GM23338 (cell line): ENCODE data around the gene SLC35A5. TPM values are rescaled to one million over a fixed set of nuclear protein-coding genes. Genes with fewer than 3 reads are reported as not detected.

Experiments
- ATAC-seq: fragments of 200-7000 bp; cut with Tn5 transposase; 3 replicates; pipeline ENCODE4 v1.9.1; 2020
- DNase-seq: peaks from one replicate; pipeline ENCODE4 v3.0.0-alpha.2; 2015; ENCODE audit warnings: low spot score
- H2AFZ ChIP-seq: fragments of 200-600 bp; sonication (generic); 2 replicates; pipeline ENCODE4 v1.8.0; 2016; ENCODE audit warnings: antibody characterized with exemption, mild to moderate bottlenecking, moderate library complexity
- H3F3A ChIP-seq: fragments of 200-600 bp; sonication (generic); replicated peaks from 2 replicates; pipeline ENCODE4 v1.8.0; 2017; ENCODE audit warnings: antibody characterized with exemption, mixed run types, low read depth
- H3K27ac ChIP-seq: fragments of 200-600 bp; sonication (generic); 2 replicates; pipeline ENCODE4 v1.6.1; 2016; ENCODE audit warnings: low read depth
- H3K27me3 ChIP-seq: fragments of 200-600 bp; sonication (generic); 2 replicates; pipeline ENCODE4 v1.8.0; 2016; ENCODE audit warnings: mild to moderate bottlenecking, mixed run types, moderate library complexity; ENCODE audit not compliant: insufficient read depth
- H3K36me3 ChIP-seq: fragments of 200-600 bp; sonication (generic); 2 replicates; pipeline ENCODE4 v1.8.0; 2016; ENCODE audit warnings: mild to moderate bottlenecking; ENCODE audit not compliant: insufficient read depth
- H3K4me1 ChIP-seq: fragments of 200-600 bp; sonication (generic); 2 replicates; pipeline ENCODE4 v1.8.0; 2016; ENCODE audit warnings: mild to moderate bottlenecking, moderate library complexity; ENCODE audit not compliant: insufficient read depth
- H3K4me2 ChIP-seq: fragments of 200-600 bp; sonication (generic); 2 replicates; pipeline ENCODE4 v1.7.1; 2017; ENCODE audit warnings: mixed run types
- H3K4me3 ChIP-seq: fragments of 200-600 bp; sonication (generic); 2 replicates; pipeline ENCODE4 v1.6.1; 2016; ENCODE audit warnings: mixed run types
- H3K79me2 ChIP-seq: fragments of 200-600 bp; sonication (generic); replicated peaks from 2 replicates; pipeline ENCODE4 v1.8.0; 2017; ENCODE audit warnings: mild to moderate bottlenecking; ENCODE audit not compliant: insufficient read depth
- H3K9me2 ChIP-seq: fragments of 200-600 bp; sonication (generic); 2 replicates; pipeline ENCODE4 v1.8.0; 2017; ENCODE audit not compliant: insufficient read depth
- H4K20me1 ChIP-seq: fragments of 200-600 bp; sonication (generic); replicated peaks from 2 replicates; pipeline ENCODE4 v1.8.0; 2017; ENCODE audit warnings: mild to moderate bottlenecking; ENCODE audit not compliant: insufficient read depth
- H3K27ac Mint-ChIP-seq: 2 replicates; pipeline ENCODE4 v1.8.0; 2020; ENCODE audit warnings: inconsistent platforms, mild to moderate bottlenecking, moderate library complexity, mixed read lengths
- H3K27me3 Mint-ChIP-seq: 3 replicates; pipeline ENCODE4 v1.8.0; 2022; ENCODE audit warnings: low read depth, mild to moderate bottlenecking, moderate library complexity, mixed read lengths, inconsistent platforms; ENCODE audit not compliant: insufficient read depth, poor library complexity
- H3K36me3 Mint-ChIP-seq: 3 replicates; pipeline ENCODE4 v1.8.0; 2021; ENCODE audit warnings: low read depth, mild to moderate bottlenecking, inconsistent platforms, moderate library complexity, mixed read lengths
- H3K4me1 Mint-ChIP-seq: 3 replicates; pipeline ENCODE4 v1.8.0; 2020; ENCODE audit warnings: mild to moderate bottlenecking, inconsistent platforms, mixed read lengths
- H3K4me3 Mint-ChIP-seq: 3 replicates; pipeline ENCODE4 v1.8.0; 2021; ENCODE audit warnings: moderate library complexity, mild to moderate bottlenecking, inconsistent platforms, mixed read lengths
- H3K9me3 Mint-ChIP-seq: 3 replicates; pipeline ENCODE4 v1.8.0; 2020; ENCODE audit warnings: moderate library complexity, mild to moderate bottlenecking, inconsistent platforms, mixed read lengths
- CREB1 ChIP-seq: fragments of 250-450 bp; sonication (Bioruptor Pico); IDR thresholded peaks from 2 replicates; pipeline ENCODE4 v1.5.0; 2020; ENCODE audit warnings: low read depth, mild to moderate bottlenecking, moderate library complexity
- EZH2 ChIP-seq: fragments of 200-600 bp; sonication (generic); IDR thresholded peaks from one replicate; pipeline ENCODE4 v1.8.0; 2017; ENCODE audit warnings: antibody characterized with exemption, mild to moderate bottlenecking, low read depth; ENCODE audit not compliant: unreplicated experiment
- JUNB ChIP-seq: IDR thresholded peaks from one replicate; pipeline ENCODE4 v1.6.1; 2016; ENCODE audit warnings: antibody characterized with exemption; ENCODE audit not compliant: unreplicated experiment
- NANOG ChIP-seq: IDR thresholded peaks from 2 replicates; pipeline ENCODE4 v1.6.1; 2016; ENCODE audit warnings: antibody characterized with exemption, borderline replicate concordance
- POLR2AphosphoS5 ChIP-seq: IDR thresholded peaks from 2 replicates; pipeline ENCODE4 v1.6.1; 2016; ENCODE audit warnings: antibody characterized with exemption, low read depth
- ZNF331 ChIP-seq: fragments of 250-450 bp; sonication (Bioruptor Pico); IDR thresholded peaks from 2 replicates; pipeline ENCODE4 v1.5.0; 2020; ENCODE audit warnings: low read depth, mild to moderate bottlenecking, moderate library complexity
- polyA plus RNA-seq: library from polyadenylated mRNA; unstranded; fragments of >200 nt; fragmentation: Nextera tagmentation; extraction: Ambion mirVana; gene quantifications from 2 replicates; pipeline ENCODE4 v1.2.1, GENCODE V29; 2016
- total RNA-seq: library from RNA; depleted of rRNA; stranded (reverse); fragments of >200 nt; shearing (Covaris generic); gene quantifications from 2 replicates; pipeline ENCODE4 v1.2.3, GENCODE V29; 2014
- TF ChIP-seq, protein P1 (sequence below): IDR thresholded peaks from one replicate; pipeline ENCODE4 v1.6.1; 2018; ENCODE audit warnings: antibody characterized with exemption; ENCODE audit not compliant: unreplicated experiment
- TF ChIP-seq, protein P2 (sequence below): IDR thresholded peaks from 2 replicates; pipeline ENCODE4 v1.6.1; 2016; ENCODE audit warnings: antibody characterized with exemption

SLC35A5 gene
- total and polyA plus RNA-seq, 2 experiments from 2014 or later, result 19.9 to 40.4 TPM

DNA sequence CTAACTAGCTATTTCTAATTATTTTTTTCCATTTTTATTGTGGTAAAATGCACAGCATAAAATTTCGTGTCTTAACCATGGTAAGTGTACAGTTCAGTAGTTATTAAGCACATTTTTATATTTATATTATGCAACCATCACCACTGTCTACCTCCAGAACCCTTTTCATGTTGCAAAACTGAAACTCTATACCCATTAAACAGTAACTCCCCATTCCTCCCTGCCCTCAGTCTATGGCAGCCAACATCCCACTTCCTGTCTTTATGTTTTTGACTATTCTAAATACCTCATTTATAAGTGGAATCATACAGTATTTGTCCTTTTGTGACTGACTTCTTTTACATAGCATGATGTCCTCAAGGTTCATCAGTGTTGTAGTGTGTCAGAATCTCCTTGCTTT lies 25.5 kb downstream of the SLC35A5 start:
- Mint-ChIP-seq H3K9me3 (no peaks in the 10 kb centered on the region), H3K4me1 (peaks cover 9% of the 10 kb centered on the region; the same call in 2 of the 3 replicates), H3K27me3 (no peaks in the 10 kb centered on the region), H3K36me3 (peaks cover 14% of the 10 kb centered on the region; the same call in 2 of the 3 replicates), H3K4me3 (no peak overlapping the region), H3K27ac (no peak overlapping the region)
- Histone ChIP-seq H3K4me2 (no peak overlapping the region), H4K20me1 (no peaks in the 10 kb centered on the region), H3K4me3 (no peak overlapping the region), H3F3A (no peaks in the 10 kb centered on the region), H3K9me2 (no peaks in the 10 kb centered on the region), H3K36me3 (no peaks in the 10 kb centered on the region), H2AFZ (no peak overlapping the region), H3K79me2 (no peaks in the 10 kb centered on the region), H3K4me1 (peaks cover 13% of the 10 kb centered on the region), H3K27ac (no peak overlapping the region), H3K27me3 (no peaks in the 10 kb centered on the region)
- no peak for ATAC-seq
- no peak for DNase-seq
- TF ChIP-seq EZH2 (no peak), POLR2AphosphoS5 (no peak), CREB1 (CRISPR knock-in tag) (no peak), NANOG (no peak), JUNB (no peak)
- TF ChIP-seq, protein P1, sequence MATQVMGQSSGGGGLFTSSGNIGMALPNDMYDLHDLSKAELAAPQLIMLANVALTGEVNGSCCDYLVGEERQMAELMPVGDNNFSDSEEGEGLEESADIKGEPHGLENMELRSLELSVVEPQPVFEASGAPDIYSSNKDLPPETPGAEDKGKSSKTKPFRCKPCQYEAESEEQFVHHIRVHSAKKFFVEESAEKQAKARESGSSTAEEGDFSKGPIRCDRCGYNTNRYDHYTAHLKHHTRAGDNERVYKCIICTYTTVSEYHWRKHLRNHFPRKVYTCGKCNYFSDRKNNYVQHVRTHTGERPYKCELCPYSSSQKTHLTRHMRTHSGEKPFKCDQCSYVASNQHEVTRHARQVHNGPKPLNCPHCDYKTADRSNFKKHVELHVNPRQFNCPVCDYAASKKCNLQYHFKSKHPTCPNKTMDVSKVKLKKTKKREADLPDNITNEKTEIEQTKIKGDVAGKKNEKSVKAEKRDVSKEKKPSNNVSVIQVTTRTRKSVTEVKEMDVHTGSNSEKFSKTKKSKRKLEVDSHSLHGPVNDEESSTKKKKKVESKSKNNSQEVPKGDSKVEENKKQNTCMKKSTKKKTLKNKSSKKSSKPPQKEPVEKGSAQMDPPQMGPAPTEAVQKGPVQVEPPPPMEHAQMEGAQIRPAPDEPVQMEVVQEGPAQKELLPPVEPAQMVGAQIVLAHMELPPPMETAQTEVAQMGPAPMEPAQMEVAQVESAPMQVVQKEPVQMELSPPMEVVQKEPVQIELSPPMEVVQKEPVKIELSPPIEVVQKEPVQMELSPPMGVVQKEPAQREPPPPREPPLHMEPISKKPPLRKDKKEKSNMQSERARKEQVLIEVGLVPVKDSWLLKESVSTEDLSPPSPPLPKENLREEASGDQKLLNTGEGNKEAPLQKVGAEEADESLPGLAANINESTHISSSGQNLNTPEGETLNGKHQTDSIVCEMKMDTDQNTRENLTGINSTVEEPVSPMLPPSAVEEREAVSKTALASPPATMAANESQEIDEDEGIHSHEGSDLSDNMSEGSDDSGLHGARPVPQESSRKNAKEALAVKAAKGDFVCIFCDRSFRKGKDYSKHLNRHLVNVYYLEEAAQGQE, result no peak

DNA sequence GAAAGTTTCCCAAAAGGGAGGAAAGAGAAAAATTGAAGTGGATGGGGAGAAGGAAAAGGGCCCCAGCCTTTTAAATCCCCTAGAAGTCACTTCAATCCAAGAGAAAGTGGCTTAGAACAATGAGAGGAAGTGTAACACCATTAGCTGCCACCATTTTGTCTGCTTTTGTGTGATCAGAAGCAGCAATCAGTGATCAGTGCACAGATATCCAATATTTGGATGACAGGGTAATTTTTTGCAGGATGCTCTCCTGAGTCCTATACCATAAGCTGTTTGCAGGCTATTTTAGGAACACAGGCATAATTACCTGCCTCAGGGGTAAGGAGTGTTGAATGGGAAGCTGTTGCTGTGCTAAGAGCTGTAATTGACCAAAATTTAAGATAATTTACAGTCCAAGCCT lies 31.4 kb downstream of the SLC35A5 start:
- H3K27me3 Mint-ChIP-seq, result no peaks in the 10 kb centered on the region
- no peak for ATAC-seq
- DNase-seq, result no peak
- no peak overlapping the region for H3K4me3 Mint-ChIP-seq
- no peaks in the 10 kb centered on the region for H3K36me3 ChIP-seq
- no peaks in the 10 kb centered on the region for H3K9me2 ChIP-seq
- no peak overlapping the region for H2AFZ ChIP-seq
- no peaks in the 10 kb centered on the region for H3K79me2 ChIP-seq
- 0 out of 2 replicates have a peak overlapping the region, but pooled peaks have one; percentile 51 for H3K27ac ChIP-seq
- peaks cover 13% of the 10 kb centered on the region for H3K4me1 Mint-ChIP-seq
- no peak overlapping the region for H3K4me3 ChIP-seq
- no peaks in the 10 kb centered on the region for H3K9me3 Mint-ChIP-seq
- H3K27me3 ChIP-seq, result no peaks in the 10 kb centered on the region
- H3K27ac Mint-ChIP-seq, result peak overlapping the region; percentile 43
- peak overlapping the region; percentile 10; the same call in 1 of the 2 replicates for H3K4me2 ChIP-seq
- H4K20me1 ChIP-seq, result no peaks in the 10 kb centered on the region
- H3F3A ChIP-seq, result no peaks in the 10 kb centered on the region
- no peaks in the 10 kb centered on the region for H3K36me3 Mint-ChIP-seq
- peaks cover 18% of the 10 kb centered on the region for H3K4me1 ChIP-seq
- TF ChIP-seq, protein P1, result no peak
- TF ChIP-seq EZH2 (no peak), ZNF331 (CRISPR knock-in tag) (no peak), JUNB (no peak)
- TF ChIP-seq, protein P2, sequence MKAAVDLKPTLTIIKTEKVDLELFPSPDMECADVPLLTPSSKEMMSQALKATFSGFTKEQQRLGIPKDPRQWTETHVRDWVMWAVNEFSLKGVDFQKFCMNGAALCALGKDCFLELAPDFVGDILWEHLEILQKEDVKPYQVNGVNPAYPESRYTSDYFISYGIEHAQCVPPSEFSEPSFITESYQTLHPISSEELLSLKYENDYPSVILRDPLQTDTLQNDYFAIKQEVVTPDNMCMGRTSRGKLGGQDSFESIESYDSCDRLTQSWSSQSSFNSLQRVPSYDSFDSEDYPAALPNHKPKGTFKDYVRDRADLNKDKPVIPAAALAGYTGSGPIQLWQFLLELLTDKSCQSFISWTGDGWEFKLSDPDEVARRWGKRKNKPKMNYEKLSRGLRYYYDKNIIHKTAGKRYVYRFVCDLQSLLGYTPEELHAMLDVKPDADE, result no peak
